ENCODE data around the gene PPFIA1. TPM values are rescaled to one million over a fixed set of nuclear protein-coding genes. Genes with fewer than 3 reads are reported as not detected.

Gene PPFIA1
- total RNA-seq, 4 donors from 2014 or later: 21.0 to 34.7 (median 29.8) TPM

DNA sequence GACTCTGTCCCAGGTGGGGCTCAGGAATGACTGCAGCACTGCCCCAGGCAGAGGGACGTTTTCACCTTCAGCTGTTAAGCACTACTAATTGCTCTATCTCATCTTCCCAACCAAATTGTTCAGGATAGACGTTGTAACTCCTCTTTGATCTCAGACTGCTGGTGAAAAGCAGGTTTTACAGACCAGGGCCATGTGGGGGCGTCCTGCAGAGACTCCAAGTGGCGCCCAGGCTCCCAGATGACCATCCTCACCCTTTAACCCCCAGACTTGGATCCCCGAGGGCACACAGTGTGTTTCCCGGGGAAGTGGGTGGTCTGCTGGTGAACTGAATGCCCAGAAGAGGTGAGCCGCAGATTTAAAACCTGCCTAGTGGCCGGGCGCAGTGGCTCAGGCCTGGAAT lies 43.5 kb upstream of the PPFIA1 start:
- no peak overlapping the region for H3K27ac ChIP-seq
- H3K4me1 ChIP-seq: no peaks in the 10 kb centered on the region
- no peak overlapping the region for H3K4me3 ChIP-seq
- intact Hi-C loops (cut with DNase I): no loop called here
- H3K9me3 ChIP-seq: no peaks in the 10 kb centered on the region
- TF ChIP-seq POLR2A (IDR thresholded peaks at IDR 0.05): no peak
- TF ChIP-seq, protein P1, sequence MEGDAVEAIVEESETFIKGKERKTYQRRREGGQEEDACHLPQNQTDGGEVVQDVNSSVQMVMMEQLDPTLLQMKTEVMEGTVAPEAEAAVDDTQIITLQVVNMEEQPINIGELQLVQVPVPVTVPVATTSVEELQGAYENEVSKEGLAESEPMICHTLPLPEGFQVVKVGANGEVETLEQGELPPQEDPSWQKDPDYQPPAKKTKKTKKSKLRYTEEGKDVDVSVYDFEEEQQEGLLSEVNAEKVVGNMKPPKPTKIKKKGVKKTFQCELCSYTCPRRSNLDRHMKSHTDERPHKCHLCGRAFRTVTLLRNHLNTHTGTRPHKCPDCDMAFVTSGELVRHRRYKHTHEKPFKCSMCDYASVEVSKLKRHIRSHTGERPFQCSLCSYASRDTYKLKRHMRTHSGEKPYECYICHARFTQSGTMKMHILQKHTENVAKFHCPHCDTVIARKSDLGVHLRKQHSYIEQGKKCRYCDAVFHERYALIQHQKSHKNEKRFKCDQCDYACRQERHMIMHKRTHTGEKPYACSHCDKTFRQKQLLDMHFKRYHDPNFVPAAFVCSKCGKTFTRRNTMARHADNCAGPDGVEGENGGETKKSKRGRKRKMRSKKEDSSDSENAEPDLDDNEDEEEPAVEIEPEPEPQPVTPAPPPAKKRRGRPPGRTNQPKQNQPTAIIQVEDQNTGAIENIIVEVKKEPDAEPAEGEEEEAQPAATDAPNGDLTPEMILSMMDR (IDR thresholded peaks at IDR 0.05): no peak
- 51% methylated on average over 6 of the region's 9 CpGs; no CpG with 5 or more reads in 1 of the 2 donors for WGBS, 2 donors
- no peaks in the 10 kb centered on the region for H3K36me3 ChIP-seq
- DNase-seq: no peak
- no peaks in the 10 kb centered on the region for H3K27me3 ChIP-seq

DNA sequence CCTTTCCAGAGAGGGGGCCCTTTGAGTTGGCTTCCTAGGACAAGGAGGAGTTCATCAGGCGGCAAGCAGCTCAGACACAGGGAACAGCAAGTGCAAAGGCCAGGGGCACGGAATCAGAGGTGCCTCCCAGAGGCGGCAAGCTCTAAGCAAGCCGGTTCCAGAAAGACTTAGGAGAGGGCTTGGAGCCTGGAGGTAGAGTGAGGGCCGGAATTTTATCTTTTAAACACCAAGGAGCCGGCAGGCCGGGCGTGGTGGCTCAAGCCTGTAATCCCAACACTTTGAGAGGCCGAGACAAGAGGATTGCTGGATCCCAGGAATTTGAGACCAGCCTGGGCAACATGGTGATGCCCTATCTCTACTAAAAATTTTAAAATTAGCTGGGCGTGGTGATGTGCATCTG lies 40.8 kb upstream of the PPFIA1 start:
- H3K27ac ChIP-seq: no peak overlapping the region
- H3K4me1 ChIP-seq: no peaks in the 10 kb centered on the region
- H3K9me3 ChIP-seq: no peaks in the 10 kb centered on the region
- TF ChIP-seq POLR2A (IDR thresholded peaks at IDR 0.05): no peak
- TF ChIP-seq, protein P1 (IDR thresholded peaks at IDR 0.05): no peak
- intact Hi-C loops (cut with DNase I): no loop called here
- WGBS, 2 donors: 82 to 88% methylated on average over 7 to 9 of the region's 10 CpGs
- no peaks in the 10 kb centered on the region for H3K27me3 ChIP-seq
- H3K4me3 ChIP-seq: no peak overlapping the region
- H3K36me3 ChIP-seq: no peaks in the 10 kb centered on the region
- DNase-seq: no peak

DNA sequence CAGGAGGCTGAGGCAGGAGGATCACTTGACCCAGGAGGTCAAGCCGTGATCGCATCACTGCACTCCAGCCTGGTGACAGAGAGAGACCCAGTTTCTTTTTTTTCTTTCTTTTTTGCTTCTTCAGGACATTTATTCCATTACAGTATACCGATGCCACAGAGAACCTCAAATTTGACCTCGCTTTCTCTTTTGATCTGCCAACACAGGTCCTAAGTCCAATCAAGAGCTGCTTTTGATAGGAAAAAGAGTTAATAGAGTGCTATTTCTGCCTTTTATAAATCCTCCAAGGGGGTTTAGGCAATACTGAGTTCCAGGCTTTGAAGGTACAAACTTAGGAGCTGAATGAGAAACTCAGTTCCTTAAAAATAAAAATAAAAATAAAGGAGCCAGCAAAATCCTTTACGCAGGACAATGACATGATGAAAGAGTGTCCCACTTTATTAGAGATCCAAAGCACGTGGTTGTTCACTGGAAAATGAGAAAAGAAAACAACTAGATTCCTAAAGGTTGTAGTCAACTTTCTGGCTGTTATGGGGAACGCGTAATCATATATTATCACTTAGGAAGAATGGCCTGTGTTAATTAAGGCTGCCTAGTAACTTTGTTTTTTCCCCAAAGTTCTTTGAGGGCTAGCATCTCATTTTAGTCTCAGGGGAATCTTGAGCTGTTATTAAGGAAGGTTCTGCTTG lies 40.2 kb upstream of the PPFIA1 start:
- DNase-seq: no peak
- H3K36me3 ChIP-seq: no peaks in the 10 kb centered on the region
- H3K27ac ChIP-seq: no peak overlapping the region
- no peak for TF ChIP-seq POLR2A (IDR thresholded peaks at IDR 0.05)
- TF ChIP-seq, protein P1 (IDR thresholded peaks at IDR 0.05): no peak
- 79 to 83% methylated on average over 8 of the region's 8 CpGs for WGBS, 2 donors
- no peak overlapping the region for H3K4me3 ChIP-seq
- no peaks in the 10 kb centered on the region for H3K4me1 ChIP-seq
- H3K27me3 ChIP-seq: no peaks in the 10 kb centered on the region
- H3K9me3 ChIP-seq: no peaks in the 10 kb centered on the region
- intact Hi-C loops (cut with DNase I): no loop called here

DNA sequence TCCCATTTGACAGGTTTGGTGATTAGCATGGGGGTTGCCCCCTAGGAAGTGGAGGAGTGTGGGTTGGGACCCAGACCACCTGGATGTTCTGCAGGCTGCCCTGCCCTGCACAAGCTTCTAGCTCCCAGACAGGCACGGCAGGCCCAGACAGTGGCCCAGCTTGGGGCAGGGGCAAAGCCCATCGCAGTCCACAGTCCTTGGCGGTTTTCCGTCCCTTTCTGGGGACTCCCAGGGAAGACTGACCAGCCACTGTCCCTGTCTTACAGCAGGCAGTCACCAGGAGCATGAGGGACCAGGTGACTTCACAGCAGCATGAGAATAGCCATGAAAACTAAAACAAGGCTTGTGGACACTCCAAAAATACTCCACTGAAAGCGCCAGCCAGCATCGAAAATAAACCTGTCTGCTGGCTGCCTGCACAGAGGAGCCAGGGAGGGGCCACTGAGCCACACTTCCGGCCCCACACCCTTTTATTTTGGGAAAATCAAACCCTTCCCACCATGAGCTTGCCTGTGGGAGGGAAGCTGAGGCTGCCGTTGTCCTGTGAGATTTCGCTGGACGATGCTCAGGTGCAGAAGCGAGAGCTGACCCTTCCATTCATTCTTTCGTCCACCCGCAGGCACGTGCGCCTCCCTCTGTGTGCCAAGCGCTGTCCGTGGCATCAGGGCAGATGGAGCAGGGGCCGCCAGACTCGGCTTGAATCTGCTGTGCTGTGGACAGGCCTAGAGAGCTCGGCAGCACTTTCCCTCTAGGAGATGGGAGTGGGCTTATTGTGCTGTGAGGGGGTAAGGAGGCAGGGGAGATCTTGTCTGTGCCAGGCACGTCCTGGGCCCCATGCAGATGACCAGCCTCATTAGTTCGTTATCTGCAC lies 39.4 kb upstream of the PPFIA1 start:
- intact Hi-C loops (cut with DNase I): no loop called here
- no peaks in the 10 kb centered on the region for H3K27me3 ChIP-seq
- 72 to 79% methylated on average over 10 to 20 of the region's 22 CpGs for WGBS, 2 donors

More for the DNA sequence above, 39.4 kb upstream of the PPFIA1 start:
- H3K27ac ChIP-seq: no peak overlapping the region
- H3K9me3 ChIP-seq: no peaks in the 10 kb centered on the region
- no peak for DNase-seq
- no peak overlapping the region for H3K4me3 ChIP-seq
- H3K4me1 ChIP-seq: no peaks in the 10 kb centered on the region
- TF ChIP-seq, protein P1 (IDR thresholded peaks at IDR 0.05): no peak
- TF ChIP-seq POLR2A (IDR thresholded peaks at IDR 0.05): no peak
- no peaks in the 10 kb centered on the region for H3K36me3 ChIP-seq

Data from esophagus squamous epithelium (tissue), 5 donors.